Heart right ventricle (tissue), 16 donors: Measurements from ENCODE around the gene STIM2. TPM values are rescaled to one million over a fixed set of nuclear protein-coding genes. Genes with fewer than 3 reads are reported as not detected.

Experiments used
- ATAC-seq, 8 donors: fragments of 200-7000 bp; cut with Tn5 transposase; one replicate each; pipeline ENCODE4 v1.9.1; 2020; ENCODE audit warnings: mild to moderate bottlenecking in 8 of 8, moderate library complexity in 8 of 8, moderate number of reproducible peaks in 1 of 8
- DNase-seq, 2 donors: peaks; one replicate each; pipeline ENCODE4 v3.0.0-alpha.2; 2020
- H3K27ac ChIP-seq, 10 donors: fragments of 200-600 bp; sonication (generic) in 2 of 10; one replicate each; pipeline versions ENCODE4 v1.5.0 to v1.8.0; 2020 to 2022; ENCODE audit warnings: mild to moderate bottlenecking in 3 of 10
- H3K27me3 ChIP-seq, 7 donors: fragments of 200-600 bp; one replicate each; pipeline ENCODE4 v1.8.0; 2021 to 2022; ENCODE audit warnings: mild to moderate bottlenecking in 2 of 7
- H3K36me3 ChIP-seq, 9 donors: fragments of 200-600 bp; sonication (generic) in 1 of 9; one replicate each; pipeline versions ENCODE4 v1.5.0 to v1.8.0; 2020 to 2022; ENCODE audit warnings: mild to moderate bottlenecking in 2 of 9
- H3K4me1 ChIP-seq, 9 donors: fragments of 200-600 bp; sonication (generic) in 1 of 9; one replicate each; pipeline versions ENCODE4 v1.5.0 to v1.8.0; 2020 to 2022; ENCODE audit warnings: mild to moderate bottlenecking in 4 of 9
- H3K4me3 ChIP-seq, 10 donors: fragments of 200-600 bp; sonication (generic) in 2 of 10; one replicate each; pipeline versions ENCODE4 v1.5.0 to v1.8.0; 2020 to 2022; ENCODE audit warnings: mild to moderate bottlenecking in 7 of 10, moderate library complexity in 2 of 10
- H3K9me3 ChIP-seq, 11 donors: fragments of 200-600 bp in 10 of 11; sonication (generic) in 2 of 11; one replicate each; pipeline versions ENCODE4 v1.5.0 to v1.8.0; 2013 to 2022; ENCODE audit warnings: mild to moderate bottlenecking in 2 of 11, control low read depth in 1 of 11, moderate library complexity in 1 of 11
- CTCF ChIP-seq, 9 donors: fragments of 200-600 bp; sonication (generic) in 2 of 9; IDR thresholded peaks; one replicate each; pipeline versions ENCODE4 v1.5.0 to v1.8.0; 2021 to 2022; ENCODE audit warnings: antibody characterized with exemption in 9 of 9, mild to moderate bottlenecking in 5 of 9, moderate library complexity in 1 of 9
- WGBS, 2 donors: extraction: QIAGEN DNeasy Blood & Tissue Kit; methylation state at CpG; one replicate each; pipeline ENCODE4 v1.1.7; 2013; ENCODE audit warnings: inconsistent platforms in 1 of 2; 5-methylcytosine and 5-hydroxymethylcytosine counted together
- intact Hi-C, 10 donors: fragments of 100-400 bp; cut with DNase I; formaldehyde crosslinking; loops; one replicate each; pipeline versions ENCODE4 v1.11.1 to v1.14.2; 2022
- polyA plus RNA-seq, 2 donors: library from polyadenylated mRNA; stranded (reverse); fragments of 200-250 nt; gene quantifications; one replicate each; pipeline ENCODE4 v1.2.3, GENCODE V29; 2013
- total RNA-seq, 10 donors: library from RNA; stranded (reverse); fragmentation: NEBNext Ultra II Directional in 3 of 10; extraction: Animal tissue kit (Norgen Biotek cat#: 25700) in 3 of 10; gene quantifications; one replicate each; pipeline versions ENCODE4 v1.2.1 to v1.2.4, GENCODE V29; 2021 to 2023
- donor health status: Arrhythmogenic right ventricular cardiomyopathy.
- donor health status: ischemic (EF 13 %, LVEDD 7.1; RV severe dilation, severe dysfunction).
- donor health status: healthy with polysubstance abuse.
- donor health status: DM: no; HTN: yes; CAD: no.
- donor health status: DM: no; HTN: no; CAD: no.
- donor health status: ischemic (EF 25% LVEDD 6.9; RV normal size, moderate dysfunction).
- donor health status: ischemic (EF 25% LVEDD 5.7; RV mildly dilated, moderate dysfunction).
- donor health status: healthy.
- donor health status: DM: yes; HTN: yes; CAD: no.
- donor health status: Ischemic cardiomyopathy.
- donor health status: ischemic (EF 35%, LVEDD 5.7; RV mildly dilated, moderate dysfunction).
- donor health status: nonischemic (EF 11% LVEDD 7.7; RV severe dilation, severe dysfunction).
- donor health status: DM: yes; HTN: yes; CAD: no.
- donor health status: PGD.
- donor health status: ischemic (EF 29% LVEDD 5.4; RV normal size, mild dysfunction).
- donor health status: nonischemic (EF 23%, LVEDD 6.1; RV moderate dilation, normal function).

STIM2 gene
- total and polyA plus RNA-seq, 12 donors: 5.2 to 13.5 (median 9.6) TPM

GRCh38 chr4:27018910-27019309 is 158.3 kb downstream of the STIM2 start:
- TF ChIP-seq CTCF (IDR thresholded peaks at IDR 0.05): no peak
- Histone ChIP-seq H3K27me3 (no peaks in the 10 kb centered on the region), H3K27ac (no peak overlapping the region), H3K4me1 (no peaks in the 10 kb centered on the region), H3K9me3 (peaks cover 0 to 16% (median 0%) of the 10 kb centered on the region in 11 donors), H3K4me3 (no peak overlapping the region), H3K36me3 (peaks cover 0 to 64% (median 12%) of the 10 kb centered on the region in 9 donors)
- DNase-seq: no peak
- WGBS, 2 donors: 98 to 100% methylated on average over 1 of the region's 1 CpG
- intact Hi-C loops: loop anchor here in 6 of 10 donors (5.0 to 10.0 kb wide), 5 partner anchors 234 to 564 kb away; partner anchors contain the start of gene TBC1D19 (in 2 of the 6)
- no peak for ATAC-seq

GRCh38 chr4:27019766-27020165 is 159.1 kb downstream of the STIM2 start:
- peaks cover 0 to 3% (median 0%) of the 10 kb centered on the region in 9 donors for H3K4me1 ChIP-seq
- peaks cover 0 to 64% (median 12%) of the 10 kb centered on the region in 9 donors for H3K36me3 ChIP-seq
- no peak for TF ChIP-seq CTCF (IDR thresholded peaks at IDR 0.05)
- no peak for ATAC-seq
- 95 to 96% methylated on average over 1 of the region's 1 CpG for WGBS, 2 donors
- H3K27ac ChIP-seq: no peak overlapping the region
- no peaks in the 10 kb centered on the region for H3K27me3 ChIP-seq
- intact Hi-C loops: loop anchor here in 6 of 10 donors (5.0 to 10.0 kb wide), 5 partner anchors 235 to 565 kb away; partner anchors contain the start of gene TBC1D19 (in 2 of the 6)
- DNase-seq: no peak
- peaks cover 0 to 16% (median 0%) of the 10 kb centered on the region in 11 donors for H3K9me3 ChIP-seq
- no peak overlapping the region for H3K4me3 ChIP-seq

- no peak for ATAC-seq
- Histone ChIP-seq H3K36me3 (peaks cover 0 to 64% (median 12%) of the 10 kb centered on the region in 9 donors), H3K4me3 (no peak overlapping the region), H3K27me3 (no peaks in the 10 kb centered on the region), H3K27ac (no peak overlapping the region), H3K9me3 (peaks cover 0 to 15% (median 0%) of the 10 kb centered on the region in 11 donors), H3K4me1 (peaks cover 0 to 4% (median 0%) of the 10 kb centered on the region in 9 donors)
- TF ChIP-seq CTCF (IDR thresholded peaks at IDR 0.05): no peak
- intact Hi-C loops: no loop called here
- 95 to 98% methylated on average over 4 of the region's 4 CpGs for WGBS, 2 donors
- no peak for DNase-seq
Measured at GRCh38 chr4:27020203-27020602, 159.6 kb downstream of the STIM2 start.

GRCh38 chr4:27020603-27021002 is 160.0 kb downstream of the STIM2 start:
- intact Hi-C loops: no loop called here
- ATAC-seq: no peak
- H3K27me3 ChIP-seq: no peaks in the 10 kb centered on the region
- H3K4me3 ChIP-seq: no peak overlapping the region
- no peak for DNase-seq
- no peak for TF ChIP-seq CTCF (IDR thresholded peaks at IDR 0.05)
- peaks cover 0 to 12% (median 0%) of the 10 kb centered on the region in 11 donors for H3K9me3 ChIP-seq
- peaks cover 0 to 64% (median 12%) of the 10 kb centered on the region in 9 donors for H3K36me3 ChIP-seq
- peaks cover 0 to 4% (median 0%) of the 10 kb centered on the region in 9 donors for H3K4me1 ChIP-seq
- H3K27ac ChIP-seq: no peak overlapping the region
